ENCODE measurements around the gene RAB17. TPM values are rescaled to one million over a fixed set of nuclear protein-coding genes. Genes with fewer than 3 reads are reported as not detected.

RAB17 gene
- total and polyA plus RNA-seq, 2 experiments from 2014 or later = 58.3 to 99.1 TPM

DNA sequence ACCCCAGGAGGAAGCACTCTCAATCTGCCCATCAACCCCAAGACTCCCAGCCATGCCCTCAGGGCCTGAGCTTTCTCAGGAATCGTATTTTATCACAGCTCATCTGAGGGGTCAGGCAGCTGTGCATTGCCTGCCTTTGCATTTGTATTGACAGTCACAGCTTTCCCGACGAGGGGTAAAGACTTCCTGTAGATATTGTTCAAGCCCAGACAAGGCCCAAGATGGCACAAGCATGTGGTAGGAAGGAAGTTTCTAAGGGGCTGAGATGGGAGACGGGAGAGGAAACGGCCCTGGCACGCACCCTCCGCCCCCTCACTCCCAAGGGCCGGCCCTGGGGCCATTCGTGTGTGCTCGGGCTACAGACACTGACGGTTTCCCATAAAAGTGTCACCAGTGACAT is 58.4 kb downstream of the RAB17 start:
- Histone ChIP-seq H2AFZ (no peak overlapping the region), H4K20me1 (ENCODE audit: insufficient read depth, poor library complexity, severe bottlenecking) (no peaks in the 10 kb centered on the region), H3K36me3 (replicated peaks; ENCODE audit: insufficient read depth, low read depth) (no peaks in the 10 kb centered on the region), H3K79me2 (no peaks in the 10 kb centered on the region), H3K4me2 (no peak overlapping the region), H3K9me3 (ENCODE audit: low read depth) (no peaks in the 10 kb centered on the region), H3K4me3 (no peak overlapping the region), H3K4me1 (ENCODE audit: insufficient read depth) (no peaks in the 10 kb centered on the region), H3K27me3 (no peaks in the 10 kb centered on the region), H3K9me2 (replicated peaks; ENCODE audit: insufficient read depth) (no peaks in the 10 kb centered on the region), H3K27ac (no peak overlapping the region)
- DNase-seq (ENCODE audit: low spot score) = no peak
- WGBS (ENCODE audit: low lambda C conversion rate, missing lambda C conversion rate) = 44% methylated on average over 11 of the region's 11 CpGs
- TF ChIP-seq EZH2phosphoT487 (IDR thresholded peaks at IDR 0.05; ENCODE audit: low read depth, severe bottlenecking, unreplicated experiment) = no peak
- TF ChIP-seq, protein P1, sequence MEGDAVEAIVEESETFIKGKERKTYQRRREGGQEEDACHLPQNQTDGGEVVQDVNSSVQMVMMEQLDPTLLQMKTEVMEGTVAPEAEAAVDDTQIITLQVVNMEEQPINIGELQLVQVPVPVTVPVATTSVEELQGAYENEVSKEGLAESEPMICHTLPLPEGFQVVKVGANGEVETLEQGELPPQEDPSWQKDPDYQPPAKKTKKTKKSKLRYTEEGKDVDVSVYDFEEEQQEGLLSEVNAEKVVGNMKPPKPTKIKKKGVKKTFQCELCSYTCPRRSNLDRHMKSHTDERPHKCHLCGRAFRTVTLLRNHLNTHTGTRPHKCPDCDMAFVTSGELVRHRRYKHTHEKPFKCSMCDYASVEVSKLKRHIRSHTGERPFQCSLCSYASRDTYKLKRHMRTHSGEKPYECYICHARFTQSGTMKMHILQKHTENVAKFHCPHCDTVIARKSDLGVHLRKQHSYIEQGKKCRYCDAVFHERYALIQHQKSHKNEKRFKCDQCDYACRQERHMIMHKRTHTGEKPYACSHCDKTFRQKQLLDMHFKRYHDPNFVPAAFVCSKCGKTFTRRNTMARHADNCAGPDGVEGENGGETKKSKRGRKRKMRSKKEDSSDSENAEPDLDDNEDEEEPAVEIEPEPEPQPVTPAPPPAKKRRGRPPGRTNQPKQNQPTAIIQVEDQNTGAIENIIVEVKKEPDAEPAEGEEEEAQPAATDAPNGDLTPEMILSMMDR (IDR thresholded peaks at IDR 0.05; ENCODE audit: poor library complexity) = no peak
- no peak for TF ChIP-seq EZH2 (IDR thresholded peaks at IDR 0.05; ENCODE audit: borderline replicate concordance)

DNA sequence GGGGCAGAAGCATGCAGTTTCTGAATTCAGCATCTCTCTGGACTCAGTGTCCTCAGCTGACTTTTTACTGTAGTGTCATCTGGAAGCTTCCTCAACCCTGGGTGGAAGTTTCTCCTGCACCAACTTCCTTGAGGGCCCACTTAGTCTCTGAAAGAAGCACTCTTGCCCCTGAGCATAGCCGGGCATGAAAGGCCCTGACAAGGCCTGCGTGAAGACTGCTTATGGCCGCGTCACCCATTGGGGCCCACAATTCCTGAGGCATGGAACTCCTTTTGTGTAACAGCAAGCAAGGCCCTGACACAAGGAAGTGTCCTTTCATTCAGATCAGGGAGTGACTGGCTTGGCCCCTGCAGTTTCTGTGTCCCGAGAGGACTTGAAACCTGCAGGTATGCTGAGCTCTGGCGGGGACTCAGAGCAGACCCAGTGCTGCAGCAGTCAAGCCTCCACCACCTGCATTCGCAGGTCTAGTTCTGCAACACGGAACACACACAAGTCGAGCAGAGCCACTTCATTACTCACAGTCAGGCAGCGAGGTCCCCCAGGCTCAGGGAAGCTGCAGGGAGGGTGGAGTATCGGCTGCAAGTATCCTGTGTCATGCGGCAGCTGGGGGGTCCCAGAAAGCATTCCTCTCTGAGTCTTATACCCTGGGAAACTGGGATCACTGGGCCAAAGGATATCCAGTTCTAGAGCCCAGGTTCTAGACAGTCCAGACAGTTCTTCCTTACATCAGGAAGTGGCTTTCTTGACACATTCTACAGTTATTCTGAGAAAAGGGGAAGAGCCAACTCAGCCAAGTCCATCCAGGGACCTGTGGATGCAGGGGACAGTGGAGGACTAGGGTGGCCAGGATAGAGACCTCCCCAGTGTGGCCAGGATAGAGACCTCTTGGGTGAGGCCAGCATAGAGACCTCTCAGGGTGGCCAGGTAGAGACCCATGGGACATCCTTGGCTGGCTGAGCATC is 59.8 kb downstream of the RAB17 start:
- Histone ChIP-seq H4K20me1 (ENCODE audit: insufficient read depth, poor library complexity, severe bottlenecking) (no peaks in the 10 kb centered on the region), H3K9me3 (ENCODE audit: low read depth) (no peaks in the 10 kb centered on the region), H3K4me2 (no peak overlapping the region), H3K4me3 (no peak overlapping the region), H3K36me3 (replicated peaks; ENCODE audit: insufficient read depth, low read depth) (no peaks in the 10 kb centered on the region), H3K9me2 (replicated peaks; ENCODE audit: insufficient read depth) (no peaks in the 10 kb centered on the region), H3K79me2 (no peaks in the 10 kb centered on the region), H2AFZ (no peak overlapping the region), H3K4me1 (ENCODE audit: insufficient read depth) (no peaks in the 10 kb centered on the region), H3K27ac (no peak overlapping the region), H3K27me3 (no peaks in the 10 kb centered on the region)
- TF ChIP-seq, protein P1 (IDR thresholded peaks at IDR 0.05; ENCODE audit: poor library complexity) = no peak
- TF ChIP-seq EZH2phosphoT487 (IDR thresholded peaks at IDR 0.05; ENCODE audit: low read depth, severe bottlenecking, unreplicated experiment) (no peak), EZH2 (IDR thresholded peaks at IDR 0.05; ENCODE audit: borderline replicate concordance) (no peak)
- 88% methylated on average over 12 of the region's 12 CpGs for WGBS (ENCODE audit: low lambda C conversion rate, missing lambda C conversion rate)
- DNase-seq (ENCODE audit: low spot score) = no peak

DNA sequence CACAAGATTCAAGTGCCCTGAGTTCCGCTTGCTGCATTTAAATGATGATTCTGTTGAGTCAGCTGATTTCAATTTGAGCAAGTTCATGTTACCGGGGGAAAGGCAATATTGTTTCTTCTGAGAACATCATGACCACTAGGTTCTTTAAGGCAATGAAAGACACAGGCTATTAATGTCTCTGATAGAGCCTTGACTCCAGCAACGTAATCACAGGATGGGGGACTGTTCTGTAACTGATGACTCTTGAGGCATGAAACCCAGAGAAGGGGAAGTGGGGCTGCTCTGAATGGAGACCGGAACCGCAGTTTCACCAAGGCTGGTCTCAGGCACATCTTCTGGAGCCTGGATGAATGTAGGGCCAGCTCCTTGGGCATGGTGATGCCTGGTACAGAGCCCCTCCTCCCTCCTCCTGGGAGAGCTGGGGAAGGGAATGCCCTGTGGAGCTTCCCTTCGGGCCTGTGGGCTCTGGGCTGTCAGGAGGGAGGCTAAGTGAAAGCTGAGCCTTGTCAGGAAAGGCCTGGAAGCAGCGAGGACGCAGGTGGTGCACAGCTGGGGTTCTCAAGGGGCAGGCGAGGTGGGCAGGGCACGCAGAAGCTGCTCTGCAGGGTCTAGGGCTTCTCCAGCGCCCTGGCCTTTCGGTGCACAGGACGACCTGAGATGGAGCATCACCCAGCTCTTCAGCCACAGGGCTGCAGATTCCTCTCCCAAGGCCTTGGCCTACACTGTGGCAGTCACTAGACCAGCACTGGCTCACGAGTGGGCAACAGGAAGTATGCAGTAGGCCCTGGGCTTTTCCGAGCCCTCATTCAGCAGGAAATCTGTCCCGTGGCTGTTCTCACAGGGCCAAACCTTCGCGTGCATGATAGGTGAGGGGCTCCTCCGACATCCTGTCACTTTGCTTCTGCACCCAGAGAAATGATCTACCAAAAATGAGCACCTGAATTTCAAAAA is 60.8 kb downstream of the RAB17 start:
- Histone ChIP-seq H3K4me3 (no peak overlapping the region), H3K36me3 (replicated peaks; ENCODE audit: insufficient read depth, low read depth) (no peaks in the 10 kb centered on the region), H4K20me1 (ENCODE audit: insufficient read depth, poor library complexity, severe bottlenecking) (no peaks in the 10 kb centered on the region), H3K79me2 (no peaks in the 10 kb centered on the region), H3K27me3 (no peaks in the 10 kb centered on the region), H2AFZ (no peak overlapping the region), H3K4me1 (ENCODE audit: insufficient read depth) (no peaks in the 10 kb centered on the region), H3K9me2 (replicated peaks; ENCODE audit: insufficient read depth) (no peaks in the 10 kb centered on the region), H3K27ac (no peak overlapping the region), H3K9me3 (ENCODE audit: low read depth) (no peaks in the 10 kb centered on the region), H3K4me2 (no peak overlapping the region)
- TF ChIP-seq EZH2 (IDR thresholded peaks at IDR 0.05; ENCODE audit: borderline replicate concordance) (no peak), EZH2phosphoT487 (IDR thresholded peaks at IDR 0.05; ENCODE audit: low read depth, severe bottlenecking, unreplicated experiment) (no peak)
- TF ChIP-seq, protein P1 (IDR thresholded peaks at IDR 0.05; ENCODE audit: poor library complexity) = no peak
- no peak for DNase-seq (ENCODE audit: low spot score)
- WGBS (ENCODE audit: low lambda C conversion rate, missing lambda C conversion rate) = 92% methylated on average over 19 of the region's 19 CpGs

Data from hepatocyte (in vitro differentiated cells).